SU-DHL-6 (cell line): ENCODE data around the gene PCNX4.

ENCODE experiments used
- H2AFZ ChIP-seq: fragments of 200-600 bp; sonication (generic); 2 replicates; pipeline ENCODE4 v1.6.1; 2014; ENCODE audit warnings: low read depth, mild to moderate bottlenecking, moderate library complexity, mixed read lengths, antibody characterized with exemption, low read length; ENCODE audit not compliant: severe bottlenecking
- H3F3A ChIP-seq: fragments of 200-600 bp; shearing (Covaris generic); 2 replicates; pipeline ENCODE4 v1.6.0; 2016; ENCODE audit warnings: antibody characterized with exemption, mild to moderate bottlenecking; ENCODE audit not compliant: insufficient read depth
- H3K27ac ChIP-seq: fragments of 200-600 bp; sonication (generic); 2 replicates; pipeline ENCODE4 v1.5.1; 2016; ENCODE audit warnings: low read depth, mild to moderate bottlenecking, low read length, moderate library complexity, mixed read lengths
- H3K27me3 ChIP-seq: fragments of 200-600 bp; sonication (generic), shearing (Covaris generic); 2 replicates; pipeline ENCODE4 v1.6.0; 2014; ENCODE audit warnings: mild to moderate bottlenecking, low read length
- H3K36me3 ChIP-seq: fragments of 200-600 bp; sonication (generic); 2 replicates; pipeline ENCODE4 v1.6.1; 2014; ENCODE audit warnings: mild to moderate bottlenecking, low read length, mixed read lengths
- H3K4me2 ChIP-seq: fragments of 300-600, 200-600 bp; shearing (Covaris generic), sonication (generic); 2 replicates; pipeline ENCODE4 v1.6.0; 2014; ENCODE audit warnings: low read length, low read depth, mild to moderate bottlenecking; ENCODE audit not compliant: poor library complexity, severe bottlenecking
- H3K4me3 ChIP-seq: fragments of 200-600 bp; sonication (generic); 2 replicates; pipeline ENCODE4 v1.5.1; 2014; ENCODE audit warnings: antibody characterized with exemption, low read length, mild to moderate bottlenecking, mixed read lengths; ENCODE audit not compliant: insufficient read depth, poor library complexity, severe bottlenecking
- H3K79me2 ChIP-seq: fragments of 200-600 bp; sonication (generic); 2 replicates; pipeline ENCODE4 v1.6.1; 2014; ENCODE audit warnings: mild to moderate bottlenecking, low read length, moderate library complexity; ENCODE audit not compliant: insufficient read depth
- H3K9ac ChIP-seq: fragments of 200-600 bp; sonication (generic); 2 replicates; pipeline ENCODE4 v1.7.0; 2014; ENCODE audit warnings: mild to moderate bottlenecking, low read length
- H3K9me2 ChIP-seq: fragments of 200-600 bp; sonication (generic); replicated peaks from 2 replicates; pipeline ENCODE4 v1.6.1; 2014; ENCODE audit warnings: low read length; ENCODE audit not compliant: insufficient read depth
- H3K9me3 ChIP-seq: fragments of 200-600 bp; sonication (generic); 2 replicates; pipeline ENCODE4 v1.6.1; 2014; ENCODE audit warnings: low read length, mixed read lengths; ENCODE audit not compliant: insufficient read depth
- H4K20me1 ChIP-seq: fragments of 200-600 bp; sonication (generic); 2 replicates; pipeline ENCODE4 v1.6.1; 2014; ENCODE audit warnings: low read depth, mild to moderate bottlenecking, antibody characterized with exemption, low read length, moderate library complexity, mixed read lengths
- CTCF ChIP-seq: fragments of 200-600 bp; sonication (generic); IDR thresholded peaks from one replicate; pipeline ENCODE4 v1.5.1; 2017; ENCODE audit warnings: antibody characterized with exemption, mild to moderate bottlenecking, low read length, moderate library complexity; ENCODE audit not compliant: insufficient read depth, poor library complexity, severe bottlenecking
- EZH2phosphoT487 ChIP-seq: fragments of 200-600 bp; sonication (generic), shearing (Covaris generic); conservative IDR thresholded peaks from 2 replicates; pipeline ENCODE4 v1.6.1; 2018; ENCODE audit warnings: mild to moderate bottlenecking, antibody characterized with exemption, low read length, moderate library complexity, mixed read lengths

Gene PCNX4

GRCh38 chr14:60154671-60155070 is 62.9 kb downstream of the PCNX4 start:
- Histone ChIP-seq H3K36me3 (peaks cover 31% of the 10 kb centered on the region), H3K9me3 (no peaks in the 10 kb centered on the region), H3K4me2 (no peak overlapping the region)

GRCh38 chr14:60160422-60160821 is 68.7 kb downstream of the PCNX4 start:
- Histone ChIP-seq H2AFZ (no peak overlapping the region), H3K79me2 (peaks cover 46% of the 10 kb centered on the region), H3K9me3 (no peaks in the 10 kb centered on the region), H3K27ac (no peak overlapping the region), H3K4me3 (no peak overlapping the region), H3K36me3 (no peaks in the 10 kb centered on the region), H4K20me1 (no peaks in the 10 kb centered on the region), H3K4me2 (no peak overlapping the region), H3F3A (peaks cover 9% of the 10 kb centered on the region), H3K9me2 (no peaks in the 10 kb centered on the region), H3K9ac (no peak overlapping the region), H3K27me3 (no peaks in the 10 kb centered on the region)
- TF ChIP-seq CTCF (no peak), EZH2phosphoT487 (no peak)

More at GRCh38 chr14:60154671-60155070, 62.9 kb downstream of the PCNX4 start:
- Histone ChIP-seq H2AFZ (no peak overlapping the region), H3K9me2 (no peaks in the 10 kb centered on the region), H4K20me1 (no peaks in the 10 kb centered on the region), H3K9ac (no peak overlapping the region), H3F3A (peaks cover 5% of the 10 kb centered on the region; the same call in 1 of the 2 replicates), H3K79me2 (peaks cover 33% of the 10 kb centered on the region), H3K4me3 (no peak overlapping the region), H3K27ac (no peak overlapping the region), H3K27me3 (no peaks in the 10 kb centered on the region)
- no peak for TF ChIP-seq CTCF
- no peak for TF ChIP-seq EZH2phosphoT487

GRCh38 chr14:60161196-60162107 is 69.7 kb downstream of the PCNX4 start:
- Histone ChIP-seq H3K36me3 (no peaks in the 10 kb centered on the region), H4K20me1 (no peaks in the 10 kb centered on the region), H3K9me2 (no peaks in the 10 kb centered on the region), H3K4me2 (no peak overlapping the region), H3K27ac (peak overlapping the region; percentile 15), H2AFZ (no peak overlapping the region), H3K4me3 (no peak overlapping the region), H3K9me3 (no peaks in the 10 kb centered on the region), H3K79me2 (peaks cover 38% of the 10 kb centered on the region), H3K27me3 (no peaks in the 10 kb centered on the region), H3F3A (peaks cover 9% of the 10 kb centered on the region), H3K9ac (no peak overlapping the region)
- no peak for TF ChIP-seq CTCF
- TF ChIP-seq EZH2phosphoT487: no peak
